HepG2 (cell line): Measurements from ENCODE around the gene CTIF.

Source experiments
- BHLHE40 ChIP-seq: IDR thresholded peaks from 2 replicates; pipeline ENCODE4 v1.6.1; 2011; ENCODE audit warnings: low read length, improper control_type of control experiment
- CTCF ChIP-seq: sonication (generic); formaldehyde crosslinking; IDR thresholded peaks from 2 replicates; pipeline ENCODE4 v1.5.0; 2020; ENCODE audit warnings: mild to moderate bottlenecking, missing genetic modification reagents, moderate library complexity
- KLF12 ChIP-seq: sonication (generic); formaldehyde crosslinking; IDR thresholded peaks from 2 replicates; pipeline ENCODE4 v1.4.0; 2020; ENCODE audit warnings: missing genetic modification reagents, borderline replicate concordance
- MNT ChIP-seq: fragments of 450-650 bp; IDR thresholded peaks from 2 replicates; pipeline ENCODE4 v1.6.1; 2016
- NFE2 ChIP-seq: sonication (generic); formaldehyde crosslinking; IDR thresholded peaks from 2 replicates; pipeline ENCODE4 v1.4.0; 2020; ENCODE audit warnings: missing genetic modification reagents
- POGK ChIP-seq: sonication (generic); formaldehyde crosslinking; conservative IDR thresholded peaks from 2 replicates; pipeline ENCODE4 v1.8.0; 2022; ENCODE audit warnings: mild to moderate bottlenecking, moderate library complexity, missing genetic modification reagents
- REST ChIP-seq, 2 experiments: IDR thresholded peaks; 2 replicates each; pipeline ENCODE4 v1.6.1; 2011 to 2012; ENCODE audit warnings: low read length in 2 of 2, borderline replicate concordance in 1 of 2, low read depth in 1 of 2, mild to moderate bottlenecking in 1 of 2, moderate library complexity in 1 of 2
- TCF12 ChIP-seq, 2 experiments: fragments of 450-650 bp in 1 of 2; sonication (generic) in 1 of 2; formaldehyde crosslinking in 1 of 2; IDR thresholded peaks; 2 replicates each; pipeline versions ENCODE4 v1.6.1 to v1.8.0; 2017 to 2022; ENCODE audit warnings: antibody characterized with exemption in 1 of 2, mild to moderate bottlenecking in 1 of 2, missing genetic modification reagents in 1 of 2, moderate library complexity in 1 of 2
- TRIM24 ChIP-seq: sonication (generic); formaldehyde crosslinking; IDR thresholded peaks from 2 replicates; pipeline ENCODE4 v1.8.0; 2022; ENCODE audit warnings: mild to moderate bottlenecking, missing genetic modification reagents
- YY1 ChIP-seq: IDR thresholded peaks from 2 replicates; pipeline ENCODE4 v1.6.1; 2011; ENCODE audit warnings: low read length, low read depth, moderate library complexity, mild to moderate bottlenecking; ENCODE audit not compliant: insufficient read depth, insufficient replicate concordance
- TF ChIP-seq, protein P1 (sequence below), 2 experiments: fragments of 450-650 bp in 1 of 2; sonication (generic) in 1 of 2; formaldehyde crosslinking in 1 of 2; IDR thresholded peaks; 2 replicates each; pipeline versions ENCODE4 v1.6.1 to v1.8.0; 2016 to 2022; ENCODE audit warnings: antibody characterized with exemption in 1 of 2, mild to moderate bottlenecking in 1 of 2, missing genetic modification reagents in 1 of 2
- TF ChIP-seq, protein P2 (sequence below): sonication (generic); formaldehyde crosslinking; IDR thresholded peaks from 2 replicates; pipeline ENCODE4 v1.4.0; 2020; ENCODE audit warnings: missing genetic modification reagents, borderline replicate concordance

GRCh38 chr18:48517048-48517447, 21.8 kb upstream of the CTIF start:
- TF ChIP-seq TCF12 (IDR thresholded peaks at IDR 0.05) (no peak), TCF12 (CRISPR knock-in tag; IDR thresholded peaks at IDR 0.05) (no peak), BHLHE40 (no peak), NFE2 (CRISPR knock-in tag) (no peak), MNT (no peak), TRIM24 (CRISPR knock-in tag) (no peak), POGK (CRISPR knock-in tag) (no peak), REST (IDR thresholded peaks at IDR 0.05; ENCODE audit: borderline replicate concordance in 1 of 2, low read depth in 1 of 2, low read length in 2 of 2) (no peak), KLF12 (no peak), YY1 (no peak), CTCF (CRISPR knock-in tag) (no peak)
- TF ChIP-seq, protein P1, sequence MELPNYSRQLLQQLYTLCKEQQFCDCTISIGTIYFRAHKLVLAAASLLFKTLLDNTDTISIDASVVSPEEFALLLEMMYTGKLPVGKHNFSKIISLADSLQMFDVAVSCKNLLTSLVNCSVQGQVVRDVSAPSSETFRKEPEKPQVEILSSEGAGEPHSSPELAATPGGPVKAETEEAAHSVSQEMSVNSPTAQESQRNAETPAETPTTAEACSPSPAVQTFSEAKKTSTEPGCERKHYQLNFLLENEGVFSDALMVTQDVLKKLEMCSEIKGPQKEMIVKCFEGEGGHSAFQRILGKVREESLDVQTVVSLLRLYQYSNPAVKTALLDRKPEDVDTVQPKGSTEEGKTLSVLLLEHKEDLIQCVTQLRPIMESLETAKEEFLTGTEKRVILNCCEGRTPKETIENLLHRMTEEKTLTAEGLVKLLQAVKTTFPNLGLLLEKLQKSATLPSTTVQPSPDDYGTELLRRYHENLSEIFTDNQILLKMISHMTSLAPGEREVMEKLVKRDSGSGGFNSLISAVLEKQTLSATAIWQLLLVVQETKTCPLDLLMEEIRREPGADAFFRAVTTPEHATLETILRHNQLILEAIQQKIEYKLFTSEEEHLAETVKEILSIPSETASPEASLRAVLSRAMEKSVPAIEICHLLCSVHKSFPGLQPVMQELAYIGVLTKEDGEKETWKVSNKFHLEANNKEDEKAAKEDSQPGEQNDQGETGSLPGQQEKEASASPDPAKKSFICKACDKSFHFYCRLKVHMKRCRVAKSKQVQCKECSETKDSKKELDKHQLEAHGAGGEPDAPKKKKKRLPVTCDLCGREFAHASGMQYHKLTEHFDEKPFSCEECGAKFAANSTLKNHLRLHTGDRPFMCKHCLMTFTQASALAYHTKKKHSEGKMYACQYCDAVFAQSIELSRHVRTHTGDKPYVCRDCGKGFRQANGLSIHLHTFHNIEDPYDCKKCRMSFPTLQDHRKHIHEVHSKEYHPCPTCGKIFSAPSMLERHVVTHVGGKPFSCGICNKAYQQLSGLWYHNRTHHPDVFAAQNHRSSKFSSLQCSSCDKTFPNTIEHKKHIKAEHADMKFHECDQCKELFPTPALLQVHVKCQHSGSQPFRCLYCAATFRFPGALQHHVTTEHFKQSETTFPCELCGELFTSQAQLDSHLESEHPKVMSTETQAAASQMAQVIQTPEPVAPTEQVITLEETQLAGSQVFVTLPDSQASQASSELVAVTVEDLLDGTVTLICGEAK (IDR thresholded peaks at IDR 0.05) = no peak
- TF ChIP-seq, protein P1 (CRISPR knock-in tag; IDR thresholded peaks at IDR 0.05) = no peak
- TF ChIP-seq, protein P2, sequence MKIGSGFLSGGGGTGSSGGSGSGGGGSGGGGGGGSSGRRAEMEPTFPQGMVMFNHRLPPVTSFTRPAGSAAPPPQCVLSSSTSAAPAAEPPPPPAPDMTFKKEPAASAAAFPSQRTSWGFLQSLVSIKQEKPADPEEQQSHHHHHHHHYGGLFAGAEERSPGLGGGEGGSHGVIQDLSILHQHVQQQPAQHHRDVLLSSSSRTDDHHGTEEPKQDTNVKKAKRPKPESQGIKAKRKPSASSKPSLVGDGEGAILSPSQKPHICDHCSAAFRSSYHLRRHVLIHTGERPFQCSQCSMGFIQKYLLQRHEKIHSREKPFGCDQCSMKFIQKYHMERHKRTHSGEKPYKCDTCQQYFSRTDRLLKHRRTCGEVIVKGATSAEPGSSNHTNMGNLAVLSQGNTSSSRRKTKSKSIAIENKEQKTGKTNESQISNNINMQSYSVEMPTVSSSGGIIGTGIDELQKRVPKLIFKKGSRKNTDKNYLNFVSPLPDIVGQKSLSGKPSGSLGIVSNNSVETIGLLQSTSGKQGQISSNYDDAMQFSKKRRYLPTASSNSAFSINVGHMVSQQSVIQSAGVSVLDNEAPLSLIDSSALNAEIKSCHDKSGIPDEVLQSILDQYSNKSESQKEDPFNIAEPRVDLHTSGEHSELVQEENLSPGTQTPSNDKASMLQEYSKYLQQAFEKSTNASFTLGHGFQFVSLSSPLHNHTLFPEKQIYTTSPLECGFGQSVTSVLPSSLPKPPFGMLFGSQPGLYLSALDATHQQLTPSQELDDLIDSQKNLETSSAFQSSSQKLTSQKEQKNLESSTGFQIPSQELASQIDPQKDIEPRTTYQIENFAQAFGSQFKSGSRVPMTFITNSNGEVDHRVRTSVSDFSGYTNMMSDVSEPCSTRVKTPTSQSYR (CRISPR knock-in tag) = no peak
